AML-193 (cell line): ENCODE measurements around the gene SLC25A12.
"Not testable (repeated sequence)": the region's sequence is repeated elsewhere in the genome, so short reads cannot be mapped to it uniquely, and the experiment has no call there.

ENCODE experiments used
- DNase-seq, 2 experiments: peaks; one replicate each; lab custom pipeline; 2025; lab: John Stamatoyannopoulos, UW

SLC25A12 gene

DNA sequence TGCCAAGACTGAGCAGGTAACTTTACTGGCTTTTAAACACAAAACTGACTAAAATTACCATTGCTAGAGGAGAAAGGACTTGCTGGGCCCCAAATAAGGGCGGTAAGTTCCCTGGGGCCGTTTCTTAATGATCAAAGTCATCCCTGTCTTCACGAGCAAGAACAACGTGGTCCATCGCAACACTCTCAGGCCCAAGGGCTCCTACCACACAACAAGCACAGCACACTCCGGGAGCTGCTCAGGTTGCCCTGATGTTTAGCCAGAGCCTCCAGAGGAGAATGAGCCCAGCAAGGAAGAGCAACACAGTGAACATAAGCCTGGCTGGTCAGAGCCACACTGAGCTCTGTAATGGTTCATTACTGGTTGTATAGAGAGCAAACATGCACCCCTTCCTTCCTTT lies 104.1 kb downstream of the SLC25A12 start:
- DNase-seq = no peak

DNA sequence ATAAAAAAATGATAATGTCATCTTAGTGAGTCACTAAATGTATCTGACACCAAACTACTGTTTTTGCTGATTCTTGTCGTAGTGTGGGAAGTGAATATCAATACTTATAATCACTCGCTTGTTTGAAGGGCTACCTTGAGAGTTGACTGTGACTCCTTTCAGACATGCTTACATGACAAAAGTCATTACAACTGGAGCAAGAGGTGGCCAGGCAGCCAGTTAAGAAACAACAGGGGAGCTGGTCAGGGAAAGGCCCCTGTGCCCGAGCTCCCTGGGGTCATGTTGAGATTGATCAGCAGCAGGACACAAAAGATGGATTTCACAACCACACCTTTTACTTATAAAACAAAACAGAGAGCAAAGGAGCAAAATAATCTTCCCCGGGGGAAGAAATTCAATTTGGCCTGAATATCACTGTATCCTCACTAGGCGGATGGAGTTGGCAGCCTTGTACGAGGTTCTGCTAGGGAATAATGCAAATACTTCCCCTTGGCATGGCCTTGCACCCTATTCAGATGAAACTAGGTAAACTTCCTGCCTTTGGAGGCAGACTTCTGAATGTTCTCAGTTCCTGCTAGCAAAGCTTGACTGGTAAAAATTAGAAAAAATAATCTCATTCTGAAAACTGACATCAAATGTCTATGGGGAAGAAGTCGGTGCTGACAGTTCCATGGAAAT lies 105.6 kb downstream of the SLC25A12 start:
- no peak for DNase-seq

GRCh38 chr2:171787333-171788072 lies 106.5 kb downstream of the SLC25A12 start:
- no peak for DNase-seq

DNA sequence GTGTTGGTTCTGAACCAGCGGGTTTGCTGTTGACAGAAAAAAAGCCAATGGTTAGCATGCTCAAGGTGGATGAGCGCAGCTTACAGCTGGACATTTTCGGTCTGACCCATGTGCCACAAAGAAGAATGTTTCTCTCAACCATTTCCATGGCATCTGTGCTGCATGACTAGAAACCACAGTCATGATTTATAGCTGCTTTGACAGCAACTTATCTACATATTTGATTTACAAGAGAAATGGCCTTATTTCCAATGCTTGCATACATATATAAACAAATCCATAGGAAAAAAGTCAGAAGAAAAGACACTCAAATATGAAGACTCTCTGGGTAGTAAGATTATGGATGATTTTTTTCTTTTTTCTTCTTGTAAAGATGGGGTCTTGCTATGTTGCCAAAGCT lies 108.6 kb downstream of the SLC25A12 start:
- DNase-seq = no peak

GRCh38 chr2:171778515-171778914 lies 115.5 kb downstream of the SLC25A12 start:
- DNase-seq = no peak

- not testable (repeated sequence) for DNase-seq
Observed at GRCh38 chr2:171774581-171774980, 119.5 kb downstream of the SLC25A12 start.

- no peak for DNase-seq
Observed at GRCh38 chr2:171772373-171772772, 121.7 kb downstream of the SLC25A12 start.

- no peak for DNase-seq
Observed at GRCh38 chr2:171771463-171771862, 122.6 kb downstream of the SLC25A12 start.

DNA sequence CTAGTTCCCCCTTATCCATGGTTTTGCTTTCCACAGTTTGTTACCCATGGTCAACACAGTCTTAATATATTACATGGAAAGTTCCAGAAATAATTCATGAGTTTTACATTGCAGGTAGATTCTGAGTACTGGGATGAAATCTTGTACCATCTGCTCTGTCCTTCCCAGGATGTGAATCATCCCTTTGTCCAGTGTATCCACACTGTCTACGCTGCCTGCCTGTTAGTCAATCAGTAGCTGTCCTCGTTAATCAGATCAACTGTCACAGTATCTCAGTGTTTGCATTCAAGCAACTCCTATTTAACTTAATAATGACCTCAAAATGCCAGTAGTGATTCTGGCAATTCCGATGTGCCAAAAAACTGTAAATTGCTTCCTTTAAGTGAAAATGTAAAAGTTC lies 130.4 kb downstream of the SLC25A12 start:
- DNase-seq = no peak

DNA sequence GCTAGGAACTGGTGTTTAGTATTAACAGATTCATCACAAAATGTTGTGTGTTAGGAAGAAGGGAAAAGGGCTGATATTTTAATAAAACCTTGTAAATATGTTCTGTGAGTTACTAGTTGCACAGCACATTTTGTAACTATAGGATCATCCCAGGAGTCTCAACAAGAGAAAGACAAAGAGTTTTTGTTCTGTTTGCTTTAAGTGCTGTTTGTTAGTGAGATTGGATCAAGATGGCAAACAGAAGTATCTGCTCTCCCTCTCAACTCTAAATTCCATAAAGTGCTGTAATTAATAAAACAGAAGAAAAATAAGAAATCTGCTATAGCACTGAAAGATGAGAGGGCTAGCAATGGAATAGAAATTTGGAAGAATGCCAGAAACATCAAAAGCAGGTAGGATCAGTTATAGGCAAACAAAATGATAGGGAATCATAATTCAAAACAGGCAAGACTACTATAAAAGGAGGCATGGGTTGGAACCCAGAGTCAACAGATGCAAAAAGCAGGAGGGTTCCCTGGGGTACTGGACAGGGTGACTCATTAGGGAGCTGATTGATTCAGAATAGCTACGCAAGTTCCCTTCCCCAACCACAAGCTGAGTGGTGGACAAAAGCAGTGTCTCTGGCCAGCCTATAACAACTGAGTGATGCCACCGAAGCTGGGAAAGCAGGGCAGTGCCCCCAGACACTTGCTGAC lies 131.0 kb downstream of the SLC25A12 start:
- DNase-seq = no peak

DNA sequence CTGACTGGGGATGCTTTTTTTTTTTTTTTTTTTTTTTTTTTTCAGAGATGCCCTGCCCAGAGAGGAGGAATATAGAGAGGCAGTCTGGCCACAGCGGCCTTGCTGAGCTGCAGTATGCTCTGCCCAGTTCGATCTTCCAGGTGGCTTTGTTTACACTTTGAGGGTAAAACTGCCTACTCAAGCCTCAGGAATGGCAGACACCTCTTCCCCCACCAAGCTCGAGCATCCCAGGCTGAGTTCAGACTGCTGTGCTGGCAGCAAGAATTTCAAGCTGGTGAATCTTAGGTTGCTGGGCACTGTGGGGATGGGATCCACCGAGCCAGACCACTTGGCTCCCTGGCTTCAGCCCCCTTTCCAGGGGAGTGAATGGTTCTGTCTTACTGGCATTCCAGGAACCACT lies 132.9 kb downstream of the SLC25A12 start:
- DNase-seq = not testable (repeated sequence)

GRCh38 chr2:171758762-171759161 lies 135.3 kb downstream of the SLC25A12 start:
- not testable (repeated sequence) for DNase-seq

DNA sequence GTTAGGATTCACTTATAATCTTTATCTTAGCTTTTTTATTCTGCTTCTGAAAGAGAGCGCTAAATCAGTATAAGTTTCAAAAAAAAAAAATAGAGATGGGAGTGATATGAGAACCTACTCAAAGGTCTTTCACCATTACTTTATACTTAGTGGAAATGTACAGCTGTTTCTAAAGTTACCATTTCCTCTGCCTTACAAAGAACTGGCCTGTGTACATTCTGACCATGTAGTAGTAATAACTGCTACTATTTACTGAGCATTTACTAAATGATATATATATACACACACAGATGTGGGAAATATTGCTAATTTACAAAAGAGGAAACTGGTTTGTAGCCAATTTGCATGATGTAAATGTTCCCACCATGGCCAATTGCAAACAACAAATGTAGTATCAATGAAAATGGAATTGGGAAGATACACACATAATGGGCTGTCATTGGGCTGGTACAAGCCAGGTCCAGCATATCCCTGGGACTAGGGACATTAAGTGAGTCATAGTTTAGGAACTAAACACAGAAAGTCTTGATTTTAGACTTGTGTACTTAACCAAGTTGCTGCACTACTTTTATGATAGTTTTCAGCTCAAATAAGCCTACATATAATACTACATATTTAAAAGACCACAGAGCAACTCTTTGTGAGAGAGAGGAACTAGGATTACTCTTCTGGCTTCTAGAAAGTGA lies 139.6 kb downstream of the SLC25A12 start:
- DNase-seq = no peak

DNA sequence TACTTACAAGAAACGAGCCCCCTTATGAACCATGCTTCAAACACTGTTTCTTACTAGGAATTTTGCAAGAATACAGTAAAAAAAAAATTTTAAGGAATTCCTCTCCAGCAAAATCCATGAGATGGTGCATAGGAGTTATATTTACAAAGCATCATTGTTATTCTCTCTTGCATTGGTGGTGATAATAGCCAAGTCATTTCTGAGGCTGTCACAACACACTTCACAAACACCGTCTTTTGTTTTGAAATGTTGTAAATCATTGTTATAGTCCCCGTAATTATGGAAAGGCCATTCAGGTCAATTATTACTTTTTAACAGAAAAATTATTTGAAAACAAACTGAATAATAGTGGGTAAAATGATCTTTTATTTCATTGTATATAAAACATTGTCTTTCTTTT lies 146.7 kb downstream of the SLC25A12 start:
- DNase-seq = no peak

DNA sequence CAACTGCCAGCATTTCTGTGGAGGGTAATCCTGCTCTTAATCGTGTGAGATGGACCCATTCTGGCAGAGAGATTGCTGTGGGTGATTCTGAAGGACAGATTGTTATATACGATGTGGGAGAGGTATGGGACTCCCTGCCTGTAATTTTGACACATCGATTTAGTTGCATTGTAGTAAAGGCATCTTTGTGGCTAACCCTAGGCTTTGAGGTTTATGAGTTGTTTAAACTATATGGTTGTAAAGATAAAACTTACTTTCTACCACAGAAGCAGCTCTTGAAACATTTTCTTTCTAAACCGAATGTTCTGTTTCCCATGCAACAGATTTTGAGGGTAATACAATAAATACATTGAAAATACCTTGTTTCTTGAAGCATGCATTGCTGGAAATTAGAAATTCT lies 148.2 kb downstream of the SLC25A12 start:
- DNase-seq = no peak

DNA sequence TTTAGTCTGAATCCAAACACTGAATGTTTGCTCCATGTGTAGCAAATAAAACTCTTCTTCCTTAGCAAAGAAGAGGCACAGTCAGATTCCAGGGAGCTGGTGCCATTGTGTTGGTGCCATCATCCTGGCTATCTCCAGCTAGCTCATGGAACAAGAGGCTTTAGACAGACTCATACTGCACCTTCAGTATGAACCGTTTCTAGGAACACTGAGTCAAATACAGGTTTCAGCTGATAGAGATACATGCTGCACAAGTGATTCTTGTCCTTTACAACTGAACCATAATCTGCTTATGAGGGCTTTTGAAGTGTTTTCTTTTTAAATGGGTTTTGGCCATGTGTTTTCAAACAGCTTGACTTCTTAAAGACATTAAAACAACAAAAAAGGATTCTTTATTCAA lies 148.9 kb downstream of the SLC25A12 start:
- DNase-seq = no peak

GRCh38 chr2:171742760-171743159 lies 151.3 kb downstream of the SLC25A12 start:
- DNase-seq = no peak

- DNase-seq = no peak
Observed at GRCh38 chr2:171741189-171741588, 152.9 kb downstream of the SLC25A12 start.

GRCh38 chr2:171735991-171736710 lies 157.9 kb downstream of the SLC25A12 start:
- DNase-seq = no peak
